ENCODE results near the gene ARMC9.
"Not testable (repeated sequence)": the region's sequence is repeated elsewhere in the genome, so short reads cannot be mapped to it uniquely, and the experiment has no call there.

Gene ARMC9

GRCh38 chr2:231244382-231245248, 46.2 kb downstream of the ARMC9 start:
- DNase-seq, result no peak

GRCh38 chr2:231245249-231246094, 47.0 kb downstream of the ARMC9 start:
- DNase-seq, result no peak

- DNase-seq, result no peak
These were observed 47.9 kb downstream of the ARMC9 start for GRCh38 chr2:231246171-231246842.

GRCh38 chr2:231250146-231250545, 51.7 kb downstream of the ARMC9 start:
- DNase-seq, result no peak

GRCh38 chr2:231250698-231251097, 52.3 kb downstream of the ARMC9 start:
- DNase-seq, result no peak

- DNase-seq, result not testable (repeated sequence)
These were observed 54.9 kb downstream of the ARMC9 start for GRCh38 chr2:231253292-231253691.

GRCh38 chr2:231256494-231256893, 58.1 kb downstream of the ARMC9 start:
- no peak for DNase-seq

- DNase-seq, result no peak
These were observed 59.3 kb downstream of the ARMC9 start for GRCh38 chr2:231257763-231258162.

GRCh38 chr2:231258701-231259100, 60.3 kb downstream of the ARMC9 start:
- no peak for DNase-seq

GRCh38 chr2:231259104-231259503, 60.7 kb downstream of the ARMC9 start:
- no peak for DNase-seq

- DNase-seq, result no peak
These were observed 62.2 kb downstream of the ARMC9 start for GRCh38 chr2:231260442-231261208.

GRCh38 chr2:231263118-231263831, 64.8 kb downstream of the ARMC9 start:
- DNase-seq, result no peak

- no peak for DNase-seq
These were observed 72.0 kb downstream of the ARMC9 start for GRCh38 chr2:231270221-231271114.

GRCh38 chr2:231272991-231273390, 74.6 kb downstream of the ARMC9 start:
- no peak for DNase-seq

GRCh38 chr2:231276987-231277386, 78.6 kb downstream of the ARMC9 start:
- no peak for DNase-seq

GRCh38 chr2:231277962-231278361, 79.5 kb downstream of the ARMC9 start:
- no peak for DNase-seq

GRCh38 chr2:231278868-231279267, 80.4 kb downstream of the ARMC9 start:
- no peak for DNase-seq

- no peak for DNase-seq
These were observed 82.4 kb downstream of the ARMC9 start for GRCh38 chr2:231280846-231281245.

- no peak for DNase-seq
These were observed 85.9 kb downstream of the ARMC9 start for GRCh38 chr2:231284296-231284695.

- no peak for DNase-seq
These were observed 88.5 kb downstream of the ARMC9 start for GRCh38 chr2:231286964-231287363.

- DNase-seq, result no peak
These were observed 89.3 kb downstream of the ARMC9 start for GRCh38 chr2:231287696-231288095.

Data from CD4-positive, alpha-beta T cell treated with Interleukin-4 for 4 hours (primary cell).